ENCODE measurements around the gene SLC2A5.

Gene SLC2A5

GRCh38 chr1:9088807-9089206 lies 19.4 kb upstream of the SLC2A5 start:
- DNase-seq, result no peak

DNA sequence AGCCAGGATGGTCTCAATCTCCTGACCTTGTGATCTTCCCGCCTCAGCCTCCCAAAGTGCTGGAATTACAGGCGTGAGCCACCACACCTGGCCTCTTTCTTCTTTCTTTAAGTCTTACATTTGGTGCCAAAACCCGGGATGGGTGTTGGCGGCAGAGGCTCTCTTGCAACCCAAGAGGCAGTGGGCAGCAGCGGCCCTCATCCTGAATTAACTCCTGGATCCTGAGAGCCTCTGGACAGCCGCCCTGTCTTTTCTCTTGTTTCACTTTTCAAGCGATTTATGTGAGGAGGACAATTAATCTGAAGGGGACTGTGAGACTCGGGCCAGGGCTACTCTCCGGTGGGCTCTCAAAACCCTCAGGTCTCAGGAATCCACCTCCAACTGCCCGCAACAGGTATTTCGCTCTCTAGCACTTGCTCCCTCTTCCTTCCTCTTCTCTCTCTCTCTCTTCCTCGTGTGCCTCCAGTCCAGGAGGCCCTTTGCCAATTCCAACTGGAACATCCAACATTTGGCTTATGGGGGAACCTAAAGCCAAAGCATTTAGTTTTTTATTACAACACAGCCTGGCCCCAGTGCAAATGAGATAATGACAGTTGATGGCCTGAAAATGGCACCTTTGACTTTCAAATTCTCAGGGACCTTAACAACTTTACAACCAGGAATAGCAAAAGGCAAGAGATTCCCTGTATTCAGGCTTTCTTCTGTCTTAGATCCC lies 18.1 kb upstream of the SLC2A5 start:
- no peak for DNase-seq

GRCh38 chr1:9086796-9087195 lies 17.4 kb upstream of the SLC2A5 start:
- no peak for DNase-seq

- no peak for DNase-seq
These were observed 16.6 kb upstream of the SLC2A5 start for GRCh38 chr1:9086045-9086444.

DNA sequence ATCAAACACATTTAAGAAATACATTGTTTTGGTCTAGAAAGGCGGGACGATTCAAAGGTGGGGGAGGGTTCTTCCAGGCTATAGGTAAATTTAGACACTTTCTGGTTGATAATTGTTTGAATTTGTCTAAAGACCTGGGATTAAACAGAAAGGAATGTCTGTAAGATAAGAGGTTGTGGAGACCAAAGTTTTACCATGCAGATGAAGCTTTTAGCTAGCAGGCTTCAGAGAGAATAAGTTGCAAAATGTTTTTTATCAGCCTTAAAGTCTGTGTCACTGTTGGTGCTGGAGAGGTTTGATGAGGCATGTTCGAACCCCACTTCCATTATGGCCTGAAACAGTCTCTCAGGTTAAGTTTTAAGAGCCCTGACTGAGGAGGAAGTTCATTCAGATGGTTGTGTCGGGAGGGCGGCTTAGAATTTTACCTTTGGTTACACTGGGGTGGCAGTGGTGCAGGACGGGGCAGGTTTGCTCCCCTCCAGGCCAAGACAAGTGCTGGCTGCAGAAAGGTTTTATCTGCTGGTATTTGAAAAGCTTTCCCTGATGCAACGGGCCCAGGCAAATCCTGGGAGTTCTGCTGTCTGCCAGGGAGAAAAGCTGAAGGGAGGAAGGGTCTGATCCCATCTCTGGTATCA lies 16.0 kb upstream of the SLC2A5 start:
- DNase-seq, result no peak

DNA sequence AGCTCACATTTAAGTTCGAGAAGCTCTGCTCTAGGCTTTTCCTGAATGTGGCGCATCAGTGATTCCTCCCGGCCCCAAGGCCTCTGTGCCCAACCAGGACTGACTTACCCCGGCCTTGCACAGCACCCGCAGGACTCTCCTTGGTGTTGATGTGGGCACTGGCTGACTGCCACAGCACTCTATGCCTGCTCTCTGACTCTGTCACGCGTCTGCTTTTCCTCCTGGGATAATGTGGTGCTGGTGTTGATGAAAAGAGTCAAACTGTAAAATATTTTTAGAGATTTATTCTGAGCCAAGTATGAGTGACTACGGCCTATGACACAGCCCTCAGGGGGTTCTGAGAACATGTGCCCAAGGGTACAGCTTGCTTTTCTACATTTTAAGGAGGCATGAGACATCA lies 15.5 kb upstream of the SLC2A5 start:
- DNase-seq, result no peak

DNA sequence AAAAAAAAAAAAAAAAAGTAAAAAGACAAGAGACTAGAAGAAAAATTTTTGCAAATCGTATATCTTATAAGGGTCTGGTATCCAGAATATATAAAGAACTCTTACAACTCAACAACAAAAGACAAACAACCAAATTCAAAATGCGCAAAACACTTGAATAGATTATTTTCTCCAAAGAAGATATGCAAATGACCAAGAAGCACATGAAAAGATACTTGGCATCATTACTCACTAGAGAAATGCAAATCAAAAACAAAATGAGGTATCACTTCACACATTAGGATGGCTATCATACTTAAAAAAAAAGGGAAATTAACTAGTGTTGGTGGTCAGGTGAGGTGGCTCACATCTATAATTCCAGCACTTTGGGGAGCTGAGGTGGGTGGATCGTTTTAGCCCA lies 12.0 kb upstream of the SLC2A5 start:
- no peak for DNase-seq

- DNase-seq, result no peak
These were observed 11.4 kb upstream of the SLC2A5 start for GRCh38 chr1:9080705-9081291.

GRCh38 chr1:9079988-9080704 lies 10.7 kb upstream of the SLC2A5 start:
- DNase-seq, result no peak

DNA sequence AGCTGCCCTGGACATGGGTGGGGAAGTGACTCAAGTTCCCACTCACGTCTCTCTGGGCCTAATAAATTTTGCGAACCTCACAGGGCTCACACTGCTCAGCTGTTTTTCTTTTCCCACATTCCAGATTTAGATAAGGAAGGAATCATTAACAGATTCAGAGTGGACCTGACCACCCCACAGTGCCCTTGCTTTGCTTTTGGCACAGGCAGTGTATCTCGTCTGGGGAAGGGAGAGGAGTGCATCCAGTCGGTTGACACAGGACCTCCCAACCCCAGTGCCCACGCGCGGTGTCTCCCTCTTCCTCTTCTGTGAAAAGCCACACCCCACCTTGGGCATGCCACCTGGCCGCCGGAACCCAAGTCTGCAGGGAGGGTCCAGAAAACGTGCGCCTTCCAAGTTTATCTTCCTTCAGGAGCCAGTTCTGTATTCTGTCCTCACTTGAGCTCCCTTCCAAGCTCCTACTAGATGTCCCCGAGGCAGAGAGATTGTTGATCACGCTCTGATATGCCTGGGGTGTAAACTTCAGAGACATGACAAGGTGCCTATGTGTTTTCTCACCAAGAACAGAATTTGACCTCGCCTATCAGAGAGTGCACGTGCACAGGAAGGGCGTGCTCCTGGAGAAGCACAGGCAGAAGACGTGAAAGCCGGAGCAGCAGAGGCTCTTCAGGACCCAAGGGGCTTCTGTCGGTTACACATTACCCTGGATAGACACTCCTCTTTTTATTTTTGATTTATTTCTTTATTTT lies 9.5 kb upstream of the SLC2A5 start:
- DNase-seq, result no peak

DNA sequence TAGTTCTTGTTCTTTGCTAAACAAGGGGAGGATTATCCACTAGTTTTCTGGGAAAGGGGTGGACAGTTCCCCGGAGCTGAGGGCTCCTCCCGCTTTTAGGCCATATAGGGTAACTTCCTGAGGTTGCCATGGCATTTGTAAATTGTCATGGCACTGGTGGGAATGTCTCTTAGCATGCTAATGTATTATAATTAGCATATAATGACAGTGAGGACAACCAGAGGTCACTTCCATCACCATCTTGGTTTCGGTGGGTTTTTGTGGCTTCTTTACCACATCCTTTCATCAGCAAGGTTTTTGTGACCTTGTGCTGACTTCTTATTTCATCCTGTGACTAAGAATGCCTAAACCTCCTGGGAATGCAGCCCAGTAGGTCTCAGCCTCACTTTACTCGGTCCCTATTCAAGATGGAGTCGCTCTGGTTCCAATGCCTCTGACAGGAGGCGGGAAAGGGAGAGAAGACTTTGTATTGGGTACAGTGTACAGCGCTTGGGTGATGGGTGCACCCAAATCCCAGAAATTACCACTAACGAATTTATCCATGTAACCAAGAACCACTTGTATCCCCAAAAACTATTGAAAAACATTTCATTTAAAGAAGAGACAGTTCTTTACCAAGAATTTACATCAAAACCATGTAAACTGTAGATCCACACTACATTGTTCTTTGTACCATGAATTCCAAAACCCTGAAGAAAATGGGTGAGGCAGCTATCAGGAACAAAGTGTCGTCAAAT lies 8.7 kb upstream of the SLC2A5 start:
- DNase-seq, result no peak

DNA sequence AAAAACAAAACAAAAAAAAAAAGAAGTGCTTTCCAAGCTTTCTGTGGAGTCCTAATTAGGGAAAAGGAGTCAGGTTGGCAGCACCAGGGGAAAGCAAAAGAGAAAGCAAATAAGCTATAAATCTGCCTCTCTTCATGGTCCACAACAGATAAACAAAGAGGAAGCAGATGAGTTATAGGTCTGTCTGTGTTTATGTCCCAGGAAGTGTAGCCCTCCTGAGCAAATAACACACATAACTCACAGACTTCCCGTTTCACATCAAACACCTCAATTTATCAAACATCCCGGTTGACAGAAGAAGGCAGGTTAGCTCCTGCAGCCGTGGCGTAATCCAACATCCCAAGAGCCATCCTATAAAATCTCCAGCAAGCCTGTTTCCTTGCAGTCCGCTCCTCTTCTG lies 5.6 kb upstream of the SLC2A5 start:
- no peak for DNase-seq

- no peak for DNase-seq
These were observed 3.7 kb upstream of the SLC2A5 start for GRCh38 chr1:9073143-9073542.

DNA sequence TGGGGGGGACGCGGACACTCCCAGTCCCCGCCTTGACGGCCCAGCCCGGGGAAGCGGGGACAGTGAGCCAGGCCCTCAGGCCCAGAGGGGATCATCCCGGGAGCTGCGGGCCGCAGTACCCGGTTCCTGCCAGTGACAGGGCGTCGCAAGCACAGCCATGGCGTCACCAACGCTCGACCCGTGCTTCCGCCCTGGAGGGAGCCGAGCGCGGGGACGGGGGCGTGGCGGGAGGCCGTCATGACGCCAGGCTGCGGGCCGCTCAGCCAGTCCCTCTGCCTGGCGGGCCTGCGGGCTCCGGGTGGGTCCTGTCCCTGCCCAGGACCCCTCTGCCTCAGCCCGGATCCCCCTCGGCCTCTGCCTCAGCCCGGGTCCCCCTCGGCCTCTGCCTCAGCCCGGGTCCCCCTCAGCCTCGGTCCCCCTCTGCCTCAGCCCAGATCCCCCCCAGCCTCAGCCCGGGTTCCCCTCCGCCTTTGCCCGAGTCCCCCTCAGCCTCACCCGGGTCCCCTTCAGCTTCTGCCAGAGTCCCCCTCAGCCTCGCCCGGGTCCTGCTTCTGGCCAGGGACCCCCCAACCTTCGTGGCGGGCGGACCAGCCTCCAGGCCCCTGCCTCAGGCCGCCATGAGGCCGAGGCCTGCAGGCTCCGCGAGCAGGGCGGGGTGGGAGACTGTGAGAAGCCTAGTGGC lies 2.3 kb upstream of the SLC2A5 start:
- no peak for DNase-seq

DNA sequence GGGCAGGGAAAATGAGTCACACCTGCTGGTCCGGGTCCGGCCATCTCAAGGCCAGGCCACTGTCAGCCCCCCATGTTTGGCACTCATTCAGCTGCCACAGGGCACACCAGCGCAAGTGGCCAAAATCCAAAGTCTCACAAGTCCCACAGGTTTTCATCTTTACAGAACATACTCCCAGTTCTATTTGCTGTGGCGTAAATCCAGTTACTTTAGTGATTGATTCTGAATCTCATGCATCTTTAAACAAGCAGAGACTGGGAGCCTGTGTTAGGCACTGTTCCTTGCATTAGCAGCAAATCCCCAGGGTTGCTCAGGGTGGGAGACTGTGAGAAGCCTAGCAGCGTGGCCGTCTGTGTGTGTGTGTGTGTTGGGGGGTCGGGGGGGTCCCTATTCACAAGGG lies 1.1 kb upstream of the SLC2A5 start:
- no peak for DNase-seq

GRCh38 chr1:9068981-9069325 lies 482 bp downstream of the SLC2A5 start:
- no peak for DNase-seq

DNA sequence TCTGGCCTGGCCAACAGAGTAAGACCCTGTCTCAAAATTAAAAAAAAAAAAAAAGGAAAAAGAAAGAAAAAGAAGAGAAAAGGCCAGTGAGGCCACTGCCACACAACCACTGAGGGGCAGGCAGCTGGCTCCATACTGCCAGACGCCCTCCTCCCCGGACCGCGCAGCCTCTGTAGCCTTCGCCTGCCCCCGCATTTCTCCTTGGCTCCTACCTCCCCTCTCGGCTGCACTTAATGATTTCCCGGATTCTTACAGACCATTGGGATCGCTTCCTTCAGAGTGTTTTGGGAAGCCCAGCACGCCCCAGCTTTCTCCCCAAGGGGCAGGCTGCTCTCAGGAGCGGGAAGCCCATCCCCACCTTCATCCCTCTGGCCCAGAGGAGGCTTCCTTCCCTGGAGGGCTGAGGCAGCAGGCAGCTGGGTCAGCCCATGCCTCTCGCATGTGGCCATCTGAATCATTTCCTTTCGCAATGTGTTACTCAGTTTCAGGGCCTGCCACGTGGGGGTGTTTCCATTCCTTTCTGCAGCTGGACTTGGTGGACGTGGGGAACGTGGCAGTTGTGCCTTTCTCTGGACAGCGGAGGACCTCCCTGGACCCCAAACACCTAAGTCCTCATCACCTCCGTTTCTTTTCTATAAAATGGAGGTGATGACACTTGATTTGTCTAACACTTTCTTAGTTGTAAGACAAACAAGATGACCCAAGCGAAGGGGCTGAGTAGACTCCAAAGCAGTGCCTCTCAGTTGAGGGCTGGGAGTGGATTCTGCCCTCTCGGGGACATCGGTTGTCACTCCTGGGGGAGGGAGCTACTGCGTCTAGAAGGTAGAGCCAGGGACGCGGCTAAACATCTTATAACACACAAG lies 2.3 kb downstream of the SLC2A5 start:
- no peak for DNase-seq

DNA sequence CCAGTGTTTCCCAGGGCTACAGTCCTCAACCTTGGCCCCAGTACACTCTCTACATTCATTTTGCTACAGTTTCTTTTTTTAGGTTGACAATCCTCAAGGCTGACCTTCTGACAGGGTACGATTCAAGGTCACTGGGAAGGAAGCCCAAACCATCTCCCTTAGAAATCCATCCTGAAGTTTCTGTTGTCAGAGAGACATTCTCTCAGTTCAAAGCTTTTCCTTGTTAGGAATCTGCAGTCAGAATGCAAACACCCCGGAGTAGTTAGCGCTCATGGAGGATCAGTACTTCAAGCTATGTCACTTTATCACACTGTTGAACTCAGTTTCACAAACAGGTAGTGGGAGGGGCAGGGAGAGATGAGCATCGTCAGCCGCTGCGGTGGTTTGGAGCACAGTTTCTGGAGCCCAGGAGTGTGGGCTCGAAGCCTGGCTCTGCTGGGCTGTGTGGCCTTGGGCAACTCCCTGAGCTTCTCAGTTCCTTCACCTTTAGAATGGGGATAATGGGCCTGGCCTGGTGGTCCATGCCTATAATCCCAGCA lies 4.2 kb downstream of the SLC2A5 start:
- DNase-seq, result no peak

DNA sequence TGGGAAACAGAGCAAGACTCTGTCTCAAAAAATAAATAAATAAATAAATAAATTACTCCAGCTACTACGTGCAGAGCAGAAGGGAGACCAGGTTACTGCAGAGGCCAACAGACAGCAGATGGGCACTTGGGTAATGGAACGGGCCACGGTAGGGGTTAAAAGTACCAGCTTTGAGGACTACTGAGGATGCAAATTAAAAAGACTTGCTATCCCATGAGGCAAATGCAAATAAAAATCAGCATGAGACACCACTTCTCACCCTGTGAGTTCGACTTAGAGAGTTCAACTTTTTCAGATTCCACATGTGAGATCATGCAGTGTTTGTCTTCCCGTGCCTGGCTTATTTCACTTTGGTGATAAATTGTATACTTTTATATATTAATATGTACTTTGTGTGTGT lies 6.6 kb downstream of the SLC2A5 start:
- no peak for DNase-seq

GRCh38 chr1:9062021-9062471 lies 7.4 kb downstream of the SLC2A5 start:
- DNase-seq, result no peak
